ENCODE data around the gene PDE6H. TPM values are rescaled to one million over a fixed set of nuclear protein-coding genes. Genes with fewer than 3 reads are reported as not detected.

The PDE6H gene
- polyA plus RNA-seq, 4 donors = not detected

DNA sequence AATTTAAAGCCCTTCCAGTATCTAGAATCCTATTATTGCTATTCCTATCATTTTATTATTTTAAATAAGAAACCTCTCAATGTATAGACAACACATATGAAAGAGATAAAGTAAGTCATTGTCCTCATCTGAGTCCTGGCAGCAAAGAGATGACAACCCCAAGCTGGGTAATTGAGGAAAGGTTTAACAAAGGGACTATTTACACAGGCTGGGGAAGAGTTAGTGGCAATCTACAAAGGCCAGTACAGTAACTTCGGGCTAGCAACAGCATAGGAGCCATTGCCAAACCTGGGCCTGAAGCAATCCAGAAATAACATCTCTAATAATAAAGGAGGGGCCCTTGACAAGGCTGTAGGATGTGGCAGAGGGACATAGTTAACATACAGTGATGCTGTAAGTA lies 11.2 kb downstream of the PDE6H start:
- Histone ChIP-seq H3K9me3 (ENCODE audit: control insufficient read depth in 2 of 2, insufficient read depth in 1 of 2, low read depth in 1 of 2, low read length in 1 of 2) (no peaks in the 10 kb centered on the region), H3K4me3 (ENCODE audit: low read depth in 1 of 3, low read length in 3 of 3) (no peak overlapping the region), H3K4me1 (ENCODE audit: control insufficient read depth in 3 of 3, insufficient read depth in 2 of 3, low read depth in 1 of 3, low read length in 2 of 3) (no peaks in the 10 kb centered on the region), H3K27me3 (ENCODE audit: control insufficient read depth in 3 of 3, insufficient read depth in 3 of 3, low read length in 3 of 3) (no peaks in the 10 kb centered on the region), H3K27ac (ENCODE audit: low read depth in 1 of 3, low read length in 2 of 3) (no peak overlapping the region), H3K36me3 (ENCODE audit: control insufficient read depth in 3 of 3, insufficient read depth in 2 of 3, low read depth in 1 of 3, low read length in 3 of 3) (no peaks in the 10 kb centered on the region)
- DNase-seq (no peak), FAIRE-seq (no peak)
- WGBS, 3 donors = 65 to 79% (median 65%) methylated on average over 1 of the region's 1 CpG

DNA sequence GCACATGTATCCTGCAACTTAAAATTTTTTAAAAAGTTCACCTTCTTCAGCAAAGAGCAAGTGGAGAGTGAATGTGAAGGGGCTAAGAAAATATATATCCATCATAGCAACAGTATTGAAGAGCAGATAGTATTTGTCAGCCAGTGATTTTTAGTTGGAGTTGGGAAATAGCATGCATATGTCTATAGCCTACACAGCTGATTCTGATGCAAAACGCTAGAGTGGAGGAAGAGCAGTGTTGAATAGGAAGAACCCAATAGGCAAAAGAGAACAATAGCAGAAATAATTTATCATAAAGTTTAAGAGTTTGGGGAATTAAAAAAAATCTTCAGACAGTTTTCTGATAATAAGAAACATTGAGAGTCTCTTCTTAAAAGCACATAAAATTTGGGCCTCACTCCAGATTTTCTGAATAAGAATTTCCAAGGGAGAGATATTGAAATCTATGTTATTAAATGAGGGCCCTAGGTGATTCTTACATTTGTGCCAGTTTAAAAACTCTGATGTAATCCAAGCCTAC lies 12.0 kb downstream of the PDE6H start:
- no peaks in the 10 kb centered on the region for H3K9me3 ChIP-seq (ENCODE audit: control insufficient read depth in 2 of 2, insufficient read depth in 1 of 2, low read depth in 1 of 2, low read length in 1 of 2)
- no peaks in the 10 kb centered on the region for H3K4me1 ChIP-seq (ENCODE audit: control insufficient read depth in 3 of 3, insufficient read depth in 2 of 3, low read depth in 1 of 3, low read length in 2 of 3)
- H3K27me3 ChIP-seq (ENCODE audit: control insufficient read depth in 3 of 3, insufficient read depth in 3 of 3, low read length in 3 of 3) = no peaks in the 10 kb centered on the region
- FAIRE-seq = no peak
- H3K36me3 ChIP-seq (ENCODE audit: control insufficient read depth in 3 of 3, insufficient read depth in 2 of 3, low read depth in 1 of 3, low read length in 3 of 3) = no peaks in the 10 kb centered on the region
- H3K27ac ChIP-seq (ENCODE audit: low read depth in 1 of 3, low read length in 2 of 3) = no peak overlapping the region
- DNase-seq = no peak
- WGBS, 3 donors = 59 to 72% (median 68%) methylated on average over 1 of the region's 1 CpG
- H3K4me3 ChIP-seq (ENCODE audit: low read depth in 1 of 3, low read length in 3 of 3) = no peak overlapping the region

DNA sequence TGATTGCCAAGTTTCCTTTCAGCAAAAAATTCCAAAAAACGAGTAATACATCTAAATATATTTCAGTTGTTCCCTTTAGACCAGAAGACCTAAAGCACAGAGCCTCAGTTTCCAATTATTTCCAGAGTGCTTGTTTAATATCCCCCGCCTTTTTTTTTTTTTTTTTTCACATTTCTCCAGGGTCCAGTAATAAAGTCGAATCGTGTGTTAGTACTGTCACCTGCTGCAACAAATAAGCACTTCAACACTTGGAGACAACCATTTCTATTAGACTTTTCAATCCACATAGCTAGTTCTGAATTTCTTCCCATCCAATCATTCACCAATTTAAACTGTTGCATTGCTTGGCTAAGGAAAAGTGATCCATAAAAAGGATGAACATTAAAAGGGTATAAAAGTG lies 13.6 kb downstream of the PDE6H start:
- H3K4me3 ChIP-seq (ENCODE audit: low read depth in 1 of 3, low read length in 3 of 3) = no peak overlapping the region
- H3K36me3 ChIP-seq (ENCODE audit: control insufficient read depth in 3 of 3, insufficient read depth in 2 of 3, low read depth in 1 of 3, low read length in 3 of 3) = no peaks in the 10 kb centered on the region
- no peaks in the 10 kb centered on the region for H3K4me1 ChIP-seq (ENCODE audit: control insufficient read depth in 3 of 3, insufficient read depth in 2 of 3, low read depth in 1 of 3, low read length in 2 of 3)
- DNase-seq = no peak
- H3K27ac ChIP-seq (ENCODE audit: low read depth in 1 of 3, low read length in 2 of 3) = no peak overlapping the region
- WGBS, 3 donors = 66 to 77% (median 73%) methylated on average over 4 of the region's 4 CpGs
- no peak for FAIRE-seq
- H3K27me3 ChIP-seq (ENCODE audit: control insufficient read depth in 3 of 3, insufficient read depth in 3 of 3, low read length in 3 of 3) = no peaks in the 10 kb centered on the region
- no peaks in the 10 kb centered on the region for H3K9me3 ChIP-seq (ENCODE audit: control insufficient read depth in 2 of 2, insufficient read depth in 1 of 2, low read depth in 1 of 2, low read length in 1 of 2)

DNA sequence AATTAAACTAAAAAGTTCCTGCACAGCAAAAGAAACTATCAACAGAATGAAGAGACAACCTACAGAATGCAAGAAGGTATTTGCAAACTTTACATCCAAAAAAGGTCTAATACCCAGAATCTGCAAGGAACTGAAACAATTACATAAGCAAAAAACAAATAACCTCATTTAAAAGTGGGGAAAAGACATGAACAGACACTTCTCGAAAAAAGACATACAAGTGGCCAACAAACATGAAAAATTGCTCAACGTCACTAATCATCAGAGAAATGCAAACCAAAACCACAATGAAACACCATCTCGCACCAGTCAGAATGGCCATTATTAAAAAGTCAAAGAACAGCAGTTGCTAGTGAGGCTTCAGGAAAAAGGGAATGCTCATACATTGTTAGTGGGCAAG lies 15.2 kb downstream of the PDE6H start:
- no peak for FAIRE-seq

DNA sequence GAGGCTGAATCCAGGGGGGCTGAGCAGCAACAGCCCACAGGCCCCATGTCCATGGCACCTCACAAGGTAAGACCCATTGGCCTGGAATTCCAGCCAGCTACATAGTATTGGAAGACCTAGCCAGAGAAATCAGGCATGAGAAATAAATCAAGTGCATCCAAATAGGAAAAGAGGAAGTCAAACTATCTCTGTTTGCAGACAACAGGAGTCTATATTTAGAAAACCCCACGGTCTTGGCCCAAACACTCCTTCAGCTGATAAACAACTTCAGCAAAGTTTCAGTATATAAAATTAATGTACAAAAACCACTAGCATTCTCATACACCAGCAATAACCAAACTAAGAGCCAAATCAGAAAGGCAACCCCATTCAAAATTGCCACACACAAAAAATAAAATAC lies 16.9 kb downstream of the PDE6H start:
- WGBS, 3 donors = 29 to 71% (median 48%) methylated on average over 1 of the region's 1 CpG
- Histone ChIP-seq H3K27ac (ENCODE audit: low read depth in 1 of 3, low read length in 2 of 3) (no peak overlapping the region), H3K4me1 (ENCODE audit: control insufficient read depth in 3 of 3, insufficient read depth in 2 of 3, low read depth in 1 of 3, low read length in 2 of 3) (peaks cover 0 to 4% (median 0%) of the 10 kb centered on the region in 3 donors), H3K36me3 (ENCODE audit: control insufficient read depth in 3 of 3, insufficient read depth in 2 of 3, low read depth in 1 of 3, low read length in 3 of 3) (no peaks in the 10 kb centered on the region), H3K27me3 (ENCODE audit: control insufficient read depth in 3 of 3, insufficient read depth in 3 of 3, low read length in 3 of 3) (no peaks in the 10 kb centered on the region), H3K9me3 (ENCODE audit: control insufficient read depth in 2 of 2, insufficient read depth in 1 of 2, low read depth in 1 of 2, low read length in 1 of 2) (no peaks in the 10 kb centered on the region), H3K4me3 (ENCODE audit: low read depth in 1 of 3, low read length in 3 of 3) (no peak overlapping the region)
- DNase-seq (no peak), FAIRE-seq (no peak)

More for the DNA sequence above, 15.2 kb downstream of the PDE6H start:
- Histone ChIP-seq H3K4me1 (ENCODE audit: control insufficient read depth in 3 of 3, insufficient read depth in 2 of 3, low read depth in 1 of 3, low read length in 2 of 3) (no peaks in the 10 kb centered on the region), H3K36me3 (ENCODE audit: control insufficient read depth in 3 of 3, insufficient read depth in 2 of 3, low read depth in 1 of 3, low read length in 3 of 3) (no peaks in the 10 kb centered on the region), H3K4me3 (ENCODE audit: low read depth in 1 of 3, low read length in 3 of 3) (no peak overlapping the region), H3K9me3 (ENCODE audit: control insufficient read depth in 2 of 2, insufficient read depth in 1 of 2, low read depth in 1 of 2, low read length in 1 of 2) (no peaks in the 10 kb centered on the region), H3K27ac (ENCODE audit: low read depth in 1 of 3, low read length in 2 of 3) (no peak overlapping the region), H3K27me3 (ENCODE audit: control insufficient read depth in 3 of 3, insufficient read depth in 3 of 3, low read length in 3 of 3) (no peaks in the 10 kb centered on the region)
- DNase-seq = no peak
- 77 to 83% (median 81%) methylated on average over 3 of the region's 3 CpGs for WGBS, 3 donors

DNA sequence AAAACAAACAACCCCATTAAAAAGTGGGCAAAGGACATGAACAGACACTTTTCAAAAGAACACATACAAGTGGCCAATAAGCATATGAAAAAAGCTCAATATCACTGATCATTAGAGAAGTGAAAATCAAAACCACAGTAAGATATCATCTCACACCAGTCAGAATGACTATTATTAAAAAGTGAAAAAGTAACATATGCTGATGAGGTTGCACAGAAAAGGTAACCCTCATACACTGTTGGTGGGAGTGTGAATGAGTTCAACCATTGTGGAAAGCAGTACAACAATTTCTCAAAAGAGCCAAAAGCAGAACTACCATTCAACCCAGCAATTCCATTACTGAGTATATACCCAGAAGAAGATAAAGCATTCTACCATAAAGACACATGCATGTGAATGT lies 18.2 kb downstream of the PDE6H start:
- no peaks in the 10 kb centered on the region for H3K27me3 ChIP-seq (ENCODE audit: control insufficient read depth in 3 of 3, insufficient read depth in 3 of 3, low read length in 3 of 3)
- no peaks in the 10 kb centered on the region for H3K9me3 ChIP-seq (ENCODE audit: control insufficient read depth in 2 of 2, insufficient read depth in 1 of 2, low read depth in 1 of 2, low read length in 1 of 2)
- no peak overlapping the region for H3K27ac ChIP-seq (ENCODE audit: low read depth in 1 of 3, low read length in 2 of 3)
- no peaks in the 10 kb centered on the region for H3K36me3 ChIP-seq (ENCODE audit: control insufficient read depth in 3 of 3, insufficient read depth in 2 of 3, low read depth in 1 of 3, low read length in 3 of 3)
- peaks cover 0 to 4% (median 0%) of the 10 kb centered on the region in 3 donors for H3K4me1 ChIP-seq (ENCODE audit: control insufficient read depth in 3 of 3, insufficient read depth in 2 of 3, low read depth in 1 of 3, low read length in 2 of 3)
- DNase-seq = no peak
- H3K4me3 ChIP-seq (ENCODE audit: low read depth in 1 of 3, low read length in 3 of 3) = no peak overlapping the region
- FAIRE-seq = no peak

DNA sequence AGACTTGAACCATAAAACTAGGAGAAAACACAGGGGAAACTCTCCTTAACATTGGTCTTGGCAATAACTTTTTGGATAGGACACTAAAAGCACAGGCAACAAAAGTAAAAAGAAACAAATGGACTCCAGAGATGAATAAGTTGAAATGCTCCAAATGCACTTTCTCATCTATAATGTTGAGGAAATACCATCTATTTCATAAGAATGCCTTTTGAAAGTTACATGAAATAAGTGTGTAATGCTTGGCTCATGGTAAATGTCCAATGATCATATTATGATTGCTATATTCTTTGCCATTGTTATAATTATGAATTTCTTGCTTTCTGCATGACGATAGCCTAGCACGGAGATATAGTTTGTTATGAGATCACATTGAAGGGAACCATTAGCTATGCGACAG lies 19.8 kb downstream of the PDE6H start:
- Histone ChIP-seq H3K4me1 (ENCODE audit: control insufficient read depth in 3 of 3, insufficient read depth in 2 of 3, low read depth in 1 of 3, low read length in 2 of 3) (peaks cover 0 to 4% (median 0%) of the 10 kb centered on the region in 3 donors), H3K9me3 (ENCODE audit: control insufficient read depth in 2 of 2, insufficient read depth in 1 of 2, low read depth in 1 of 2, low read length in 1 of 2) (no peaks in the 10 kb centered on the region), H3K4me3 (ENCODE audit: low read depth in 1 of 3, low read length in 3 of 3) (no peak overlapping the region), H3K27ac (ENCODE audit: low read depth in 1 of 3, low read length in 2 of 3) (no peak overlapping the region), H3K36me3 (ENCODE audit: control insufficient read depth in 3 of 3, insufficient read depth in 2 of 3, low read depth in 1 of 3, low read length in 3 of 3) (no peaks in the 10 kb centered on the region), H3K27me3 (ENCODE audit: control insufficient read depth in 3 of 3, insufficient read depth in 3 of 3, low read length in 3 of 3) (no peaks in the 10 kb centered on the region)
- WGBS, 3 donors = 90 to 95% (median 95%) methylated on average over 3 of the region's 3 CpGs
- no peak for FAIRE-seq
- DNase-seq = no peak

DNA sequence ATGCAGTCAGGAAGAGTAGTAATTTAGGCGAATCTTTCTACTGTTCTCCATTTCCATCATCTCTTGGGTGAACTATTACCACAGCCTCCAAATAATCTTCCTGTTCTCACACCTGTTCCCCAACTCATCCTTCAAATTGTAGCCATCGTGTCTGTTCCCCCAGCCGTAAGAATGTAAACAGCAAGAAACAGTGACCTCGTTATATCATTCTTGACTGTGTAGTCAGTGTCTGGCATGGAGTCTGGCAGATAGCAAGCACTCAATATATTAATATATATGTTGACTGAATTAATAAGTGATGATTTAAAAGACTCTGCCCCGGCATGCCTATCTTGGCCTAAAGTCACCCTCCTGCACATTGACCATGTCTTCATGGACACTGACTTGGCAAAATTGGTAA lies 20.3 kb downstream of the PDE6H start:
- Histone ChIP-seq H3K4me1 (ENCODE audit: control insufficient read depth in 3 of 3, insufficient read depth in 2 of 3, low read depth in 1 of 3, low read length in 2 of 3) (peaks cover 0 to 4% (median 0%) of the 10 kb centered on the region in 3 donors), H3K4me3 (ENCODE audit: low read depth in 1 of 3, low read length in 3 of 3) (no peak overlapping the region), H3K36me3 (ENCODE audit: control insufficient read depth in 3 of 3, insufficient read depth in 2 of 3, low read depth in 1 of 3, low read length in 3 of 3) (no peaks in the 10 kb centered on the region), H3K27me3 (ENCODE audit: control insufficient read depth in 3 of 3, insufficient read depth in 3 of 3, low read length in 3 of 3) (no peaks in the 10 kb centered on the region), H3K9me3 (ENCODE audit: control insufficient read depth in 2 of 2, insufficient read depth in 1 of 2, low read depth in 1 of 2, low read length in 1 of 2) (no peaks in the 10 kb centered on the region), H3K27ac (ENCODE audit: low read depth in 1 of 3, low read length in 2 of 3) (no peak overlapping the region)
- no peak for FAIRE-seq
- 71 to 81% (median 79%) methylated on average over 5 of the region's 5 CpGs for WGBS, 3 donors
- no peak for DNase-seq

DNA sequence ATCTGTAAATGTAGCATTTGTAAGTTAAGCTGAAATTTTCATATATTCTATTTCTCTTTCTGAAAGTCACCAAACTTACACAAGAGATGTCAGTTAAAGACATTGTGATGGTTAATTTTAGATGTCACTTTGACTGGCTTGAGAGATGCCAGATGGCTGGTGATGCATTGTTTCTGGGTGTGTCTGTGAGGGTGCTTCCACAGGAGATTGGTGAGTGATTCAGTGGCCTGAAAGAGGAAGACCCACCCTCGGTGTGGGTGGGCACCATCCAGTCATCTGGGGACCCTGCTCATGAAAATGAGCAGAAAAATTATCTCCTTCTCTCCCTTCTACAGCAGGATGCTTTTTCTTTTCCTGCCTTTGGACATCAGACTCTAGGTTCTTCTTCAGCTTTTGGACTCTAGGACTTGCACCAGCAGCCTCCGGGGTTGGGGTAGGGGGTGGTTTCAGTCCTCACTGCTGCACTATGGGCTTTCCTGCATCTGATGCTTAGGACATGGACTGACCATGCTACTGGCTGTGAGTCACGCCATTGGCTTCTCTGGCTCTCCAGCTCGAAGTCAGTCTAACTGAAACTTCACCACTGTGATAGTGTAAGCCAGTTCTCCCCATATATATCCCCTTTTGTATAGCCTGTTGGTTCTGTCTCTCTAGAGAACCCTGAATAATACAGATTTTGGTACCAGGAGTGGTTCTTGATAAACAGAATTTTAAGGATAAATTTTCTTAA lies 20.9 kb downstream of the PDE6H start:
- Histone ChIP-seq H3K27me3 (ENCODE audit: control insufficient read depth in 3 of 3, insufficient read depth in 3 of 3, low read length in 3 of 3) (no peaks in the 10 kb centered on the region), H3K4me3 (ENCODE audit: low read depth in 1 of 3, low read length in 3 of 3) (no peak overlapping the region), H3K9me3 (ENCODE audit: control insufficient read depth in 2 of 2, insufficient read depth in 1 of 2, low read depth in 1 of 2, low read length in 1 of 2) (no peaks in the 10 kb centered on the region), H3K36me3 (ENCODE audit: control insufficient read depth in 3 of 3, insufficient read depth in 2 of 3, low read depth in 1 of 3, low read length in 3 of 3) (no peaks in the 10 kb centered on the region), H3K4me1 (ENCODE audit: control insufficient read depth in 3 of 3, insufficient read depth in 2 of 3, low read depth in 1 of 3, low read length in 2 of 3) (peaks cover 0 to 4% (median 0%) of the 10 kb centered on the region in 3 donors), H3K27ac (ENCODE audit: low read depth in 1 of 3, low read length in 2 of 3) (no peak overlapping the region)
- FAIRE-seq = no peak
- 58 to 67% (median 61%) methylated on average over 4 of the region's 4 CpGs for whole genome bisulfite sequencing, 3 donors
- DNase-seq = no peak

All from small intestine (tissue), 7 donors.